ENCODE measurements around the gene RASGRF1.
"Not testable (repeated sequence)": the region's sequence is repeated elsewhere in the genome, so short reads cannot be mapped to it uniquely, and the experiment has no call there.

RASGRF1 gene

DNA sequence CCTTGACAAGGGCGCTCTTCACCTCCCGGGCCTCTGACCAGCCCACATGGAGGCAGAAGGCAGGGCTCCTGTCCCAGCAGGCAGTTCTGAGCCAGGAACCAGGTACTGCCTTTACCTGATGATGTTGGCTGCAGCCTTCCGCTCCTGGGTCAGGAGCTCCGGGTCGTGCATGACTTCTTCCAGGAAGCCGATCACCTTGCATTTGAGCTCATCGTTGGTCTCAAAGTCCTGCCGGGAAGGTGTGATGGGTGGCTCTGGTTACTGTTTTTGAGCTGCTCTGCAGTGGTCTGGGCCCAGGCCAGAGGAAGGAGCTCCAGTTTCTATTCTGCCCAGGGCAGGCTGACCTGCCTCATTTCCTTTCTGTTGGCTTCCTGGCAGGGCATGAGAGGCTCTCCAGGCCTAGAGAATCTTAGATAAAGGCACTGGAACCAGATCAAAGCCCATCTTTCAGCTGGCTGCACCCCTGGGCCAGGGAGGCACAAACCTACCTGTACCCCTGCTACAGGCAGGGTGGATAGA is 92.5 kb downstream of the RASGRF1 start:
- no peak overlapping the region for H3K4me3 ChIP-seq (ENCODE audit: low read depth, low read length)
- DNase-seq (ENCODE audit: low read depth): no peak
- TF ChIP-seq, protein P1, sequence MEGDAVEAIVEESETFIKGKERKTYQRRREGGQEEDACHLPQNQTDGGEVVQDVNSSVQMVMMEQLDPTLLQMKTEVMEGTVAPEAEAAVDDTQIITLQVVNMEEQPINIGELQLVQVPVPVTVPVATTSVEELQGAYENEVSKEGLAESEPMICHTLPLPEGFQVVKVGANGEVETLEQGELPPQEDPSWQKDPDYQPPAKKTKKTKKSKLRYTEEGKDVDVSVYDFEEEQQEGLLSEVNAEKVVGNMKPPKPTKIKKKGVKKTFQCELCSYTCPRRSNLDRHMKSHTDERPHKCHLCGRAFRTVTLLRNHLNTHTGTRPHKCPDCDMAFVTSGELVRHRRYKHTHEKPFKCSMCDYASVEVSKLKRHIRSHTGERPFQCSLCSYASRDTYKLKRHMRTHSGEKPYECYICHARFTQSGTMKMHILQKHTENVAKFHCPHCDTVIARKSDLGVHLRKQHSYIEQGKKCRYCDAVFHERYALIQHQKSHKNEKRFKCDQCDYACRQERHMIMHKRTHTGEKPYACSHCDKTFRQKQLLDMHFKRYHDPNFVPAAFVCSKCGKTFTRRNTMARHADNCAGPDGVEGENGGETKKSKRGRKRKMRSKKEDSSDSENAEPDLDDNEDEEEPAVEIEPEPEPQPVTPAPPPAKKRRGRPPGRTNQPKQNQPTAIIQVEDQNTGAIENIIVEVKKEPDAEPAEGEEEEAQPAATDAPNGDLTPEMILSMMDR (IDR thresholded peaks at IDR 0.05; ENCODE audit: low read depth, low read length, missing control alignments): no peak

DNA sequence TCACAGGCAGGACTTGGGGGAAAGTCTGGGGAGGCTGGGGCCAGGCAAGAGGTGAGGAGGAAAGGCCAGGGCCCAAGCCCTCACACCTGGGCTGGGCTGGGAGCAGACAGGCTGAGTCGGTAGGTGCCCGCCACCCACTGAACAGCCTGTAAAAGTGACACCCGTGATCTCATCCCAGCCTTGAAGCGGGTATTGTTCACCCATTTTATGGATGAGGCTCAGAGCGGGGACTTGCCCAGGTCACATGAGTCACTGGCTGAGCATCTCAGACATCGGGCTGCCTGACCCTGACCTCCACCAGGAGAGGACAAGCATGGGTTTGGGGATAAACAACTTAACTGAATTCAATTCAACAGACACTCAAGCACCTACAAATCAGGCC is 93.7 kb downstream of the RASGRF1 start:
- TF ChIP-seq, protein P1 (IDR thresholded peaks at IDR 0.05; ENCODE audit: low read depth, low read length, missing control alignments): no peak
- H3K4me3 ChIP-seq (ENCODE audit: low read depth, low read length): no peak overlapping the region
- DNase-seq (ENCODE audit: low read depth): no peak

DNA sequence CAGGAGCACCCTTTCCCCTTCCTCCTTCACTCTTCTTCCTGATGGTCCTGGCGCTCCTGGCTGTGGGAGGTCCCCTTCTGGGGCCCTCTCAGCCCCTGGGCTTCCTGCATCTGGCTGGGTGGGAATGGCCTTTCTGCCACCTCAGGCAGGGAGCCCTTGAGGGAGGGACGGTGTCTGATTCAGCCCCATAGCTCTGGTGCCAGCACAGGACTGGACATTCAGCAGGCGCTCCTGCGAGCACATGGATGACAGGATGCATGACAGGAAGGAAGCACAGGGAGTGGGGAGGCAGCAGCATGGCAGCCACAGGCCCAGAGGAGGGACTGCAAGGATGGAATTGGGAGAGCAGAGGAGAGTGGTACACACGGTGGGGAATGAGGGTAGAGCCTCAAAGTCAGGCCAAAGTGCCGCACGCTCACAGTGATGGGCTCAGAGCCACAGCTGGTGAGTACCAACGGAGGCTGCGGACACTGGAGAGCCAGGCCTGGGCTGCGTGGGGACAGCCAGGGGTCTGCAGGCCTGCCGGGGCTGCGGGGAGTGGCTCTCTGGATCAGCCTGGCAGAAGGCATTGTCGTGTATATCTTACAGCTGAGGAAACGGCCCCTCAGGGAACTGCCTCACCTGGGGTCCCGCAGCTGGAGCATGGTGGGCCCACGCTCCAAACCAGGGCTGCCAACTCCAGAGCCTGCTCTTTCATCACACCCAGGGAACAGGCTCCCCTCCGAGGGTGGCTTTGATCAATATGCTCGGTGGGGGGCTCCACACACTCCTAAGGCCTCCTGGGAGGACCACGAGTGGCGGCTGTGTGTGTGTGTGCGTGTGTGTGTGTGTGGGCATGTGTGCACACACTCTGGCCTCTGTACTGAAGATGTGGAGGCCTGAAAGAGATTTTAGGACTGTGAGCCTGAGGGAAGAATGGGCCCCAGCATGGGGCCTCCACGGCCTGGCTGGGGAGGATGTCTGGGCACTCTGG is 94.4 kb downstream of the RASGRF1 start:
- H3K4me3 ChIP-seq (ENCODE audit: low read depth, low read length): no peak overlapping the region
- DNase-seq (ENCODE audit: low read depth): no peak
- TF ChIP-seq, protein P1 (IDR thresholded peaks at IDR 0.05; ENCODE audit: low read depth, low read length, missing control alignments): no peak

DNA sequence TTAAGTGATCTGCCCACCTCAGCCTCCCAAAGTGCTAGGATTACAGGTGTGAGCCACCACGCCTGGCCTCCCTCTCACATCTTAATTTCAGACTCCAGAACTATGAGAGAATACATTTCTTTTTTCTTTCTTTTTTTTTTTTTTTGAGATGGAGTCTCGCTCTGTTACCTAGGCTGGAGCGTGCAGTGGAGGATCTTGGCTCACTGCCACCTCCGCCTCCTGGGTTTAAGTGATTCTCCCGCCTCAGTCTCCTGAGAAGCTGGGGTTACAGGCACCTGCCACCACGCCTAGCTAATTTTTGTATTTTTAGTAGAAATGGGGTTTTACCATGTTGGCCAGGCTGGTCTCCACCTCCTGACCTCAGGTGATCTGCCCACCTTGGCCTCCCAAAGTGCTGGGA is 95.4 kb downstream of the RASGRF1 start:
- not testable (repeated sequence) for DNase-seq (ENCODE audit: low read depth); H3K4me3 ChIP-seq (ENCODE audit: low read depth, low read length)

DNA sequence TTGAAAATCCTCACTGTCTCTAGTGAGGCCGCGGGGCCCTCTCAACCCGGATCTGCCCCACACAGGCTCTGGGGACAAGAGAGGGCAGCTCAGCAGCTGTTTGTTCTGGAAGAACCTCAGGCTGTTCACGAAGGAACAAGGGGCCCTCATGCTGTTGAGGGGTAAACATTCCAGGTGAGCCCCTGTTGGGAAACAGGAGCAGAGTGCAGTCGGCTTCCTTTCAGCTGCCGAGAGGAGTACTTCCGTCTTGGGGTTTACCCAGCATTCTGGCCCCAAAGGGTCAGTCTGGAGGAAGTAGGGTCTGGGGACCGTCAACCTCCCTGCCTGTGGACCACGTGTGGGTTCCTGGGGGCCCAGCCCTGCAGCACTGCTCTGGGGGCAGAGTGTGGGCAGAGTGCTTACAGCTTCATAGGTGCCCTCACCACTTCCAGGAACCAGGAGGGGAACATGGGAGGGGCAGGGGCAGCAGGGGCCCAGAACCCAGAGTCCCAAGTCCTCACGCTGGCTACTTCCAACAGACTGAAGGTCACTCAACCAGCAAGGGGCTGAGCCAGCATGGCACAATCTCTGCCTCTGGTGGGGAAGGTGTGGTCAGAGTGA is 96.5 kb downstream of the RASGRF1 start:
- no peak for DNase-seq (ENCODE audit: low read depth)
- TF ChIP-seq, protein P1 (IDR thresholded peaks at IDR 0.05; ENCODE audit: low read depth, low read length, missing control alignments): no peak
- no peak overlapping the region for H3K4me3 ChIP-seq (ENCODE audit: low read depth, low read length)

DNA sequence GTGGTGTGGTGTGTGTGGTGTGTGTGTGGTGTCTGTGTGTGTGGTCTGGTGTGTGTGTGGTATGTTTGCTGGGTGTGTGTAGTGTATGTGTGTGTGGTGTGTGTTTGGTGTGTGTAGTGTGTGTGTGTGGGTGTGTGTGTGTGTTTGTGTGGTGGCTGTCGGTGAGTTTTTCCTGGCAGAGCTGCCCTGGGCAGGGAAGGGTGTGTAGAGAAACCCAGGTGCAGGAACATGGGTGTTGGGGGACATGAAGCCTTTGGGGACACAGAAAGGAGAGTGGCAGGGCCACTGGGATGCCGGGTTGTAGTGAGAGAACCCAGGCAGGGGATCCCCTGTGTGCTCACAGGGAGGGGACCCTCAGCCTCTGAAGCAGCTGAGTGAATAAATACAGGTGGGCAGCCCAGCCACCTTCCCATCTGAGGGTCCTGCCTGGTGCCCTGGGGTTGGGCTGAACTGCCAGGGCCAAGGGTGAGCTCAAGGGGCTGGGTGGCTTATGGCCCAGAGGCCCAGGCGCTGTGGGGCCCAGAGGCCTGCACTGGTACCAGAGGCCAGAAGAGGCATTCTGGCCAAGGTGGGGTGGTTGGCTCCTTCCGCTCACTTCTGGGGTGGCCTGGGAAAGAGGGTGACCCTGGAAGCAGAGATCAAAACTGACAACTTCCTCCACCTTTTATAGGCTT is 97.2 kb downstream of the RASGRF1 start:
- no peak for DNase-seq (ENCODE audit: low read depth)
- no peak overlapping the region for H3K4me3 ChIP-seq (ENCODE audit: low read depth, low read length)
- TF ChIP-seq, protein P1 (IDR thresholded peaks at IDR 0.05; ENCODE audit: low read depth, low read length, missing control alignments): no peak

Data from GM12864 (cell line).